GM12878 (cell line): ENCODE results near the gene PFKP. TPM values are rescaled to one million over a fixed set of nuclear protein-coding genes. Genes with fewer than 3 reads are reported as not detected.

Source experiments
- ATF3 ChIP-seq: IDR thresholded peaks from 2 replicates; pipeline ENCODE4 v1.6.1; 2011; ENCODE audit warnings: low read depth, mild to moderate bottlenecking, low read length, moderate library complexity, borderline replicate concordance; ENCODE audit errors: extremely low read depth
- BACH1 ChIP-seq: fragments of 450-650 bp; IDR thresholded peaks from 2 replicates; pipeline ENCODE4 v1.6.1; 2017; ENCODE audit warnings: mild to moderate bottlenecking, borderline replicate concordance
- BRCA1 ChIP-seq: IDR thresholded peaks from 2 replicates; pipeline ENCODE4 v1.6.1; 2011; ENCODE audit warnings: low read depth, low read length, improper control_type of control experiment
- CBFB ChIP-seq: IDR thresholded peaks from 2 replicates; pipeline ENCODE4 v1.6.1; 2016; ENCODE audit warnings: antibody characterized with exemption, low read depth
- CBX3 ChIP-seq: fragments of 200-600 bp; sonication (generic); IDR thresholded peaks from 2 replicates; pipeline ENCODE4 v1.6.1; 2016; ENCODE audit warnings: low read depth, borderline replicate concordance
- E2F4 ChIP-seq: IDR thresholded peaks from 2 replicates; pipeline ENCODE4 v1.6.1; 2012; ENCODE audit warnings: low read depth, low read length, improper control_type of control experiment
- HDGF ChIP-seq: fragments of 450-650 bp; IDR thresholded peaks from 2 replicates; pipeline ENCODE4 v1.6.1; 2016; ENCODE audit warnings: antibody characterized with exemption
- IKZF2 ChIP-seq, 2 experiments: fragments of 450-650 bp; IDR thresholded peaks; 2 replicates each; pipeline ENCODE4 v1.6.1; 2017; ENCODE audit warnings: mild to moderate bottlenecking in 2 of 2, moderate library complexity in 2 of 2
- IRF3 ChIP-seq: fragments of 450-650 bp; IDR thresholded peaks from 2 replicates; pipeline ENCODE4 v1.6.1; 2014; ENCODE audit warnings: mild to moderate bottlenecking
- IRF4 ChIP-seq: IDR thresholded peaks from 2 replicates; pipeline ENCODE4 v1.6.1; 2011; ENCODE audit warnings: low read depth, low read length
- IRF5 ChIP-seq: fragments of 450-650 bp; IDR thresholded peaks from 2 replicates; pipeline ENCODE4 v1.6.1; 2017; ENCODE audit warnings: borderline replicate concordance
- JUNB ChIP-seq: IDR thresholded peaks from 2 replicates; pipeline ENCODE4 v1.6.1; 2016; ENCODE audit warnings: antibody characterized with exemption, mild to moderate bottlenecking
- KAT2A ChIP-seq: conservative IDR thresholded peaks from 2 replicates; pipeline ENCODE4 v1.6.1; 2011; ENCODE audit warnings: low read depth, low read length; ENCODE audit not compliant: control insufficient read depth
- MEF2B ChIP-seq: fragments of 450-650 bp; IDR thresholded peaks from 2 replicates; pipeline ENCODE4 v1.6.1; 2018; ENCODE audit warnings: mild to moderate bottlenecking, moderate library complexity; ENCODE audit not compliant: partially characterized antibody, poor library complexity, severe bottlenecking
- NFIC ChIP-seq: IDR thresholded peaks from 2 replicates; pipeline ENCODE4 v1.6.1; 2012; ENCODE audit warnings: low read depth, mild to moderate bottlenecking, inconsistent platforms, low read length, moderate library complexity
- NR2F1 ChIP-seq: fragments of 450-650 bp; conservative IDR thresholded peaks from 2 replicates; pipeline ENCODE4 v1.6.1; 2017; ENCODE audit warnings: mild to moderate bottlenecking
- NRF1 ChIP-seq: conservative IDR thresholded peaks from 2 replicates; pipeline ENCODE4 v1.6.1; 2011; ENCODE audit warnings: mild to moderate bottlenecking, low read depth, low read length, improper control_type of control experiment
- POLR2A ChIP-seq: IDR thresholded peaks from 2 replicates; pipeline ENCODE4 v1.6.1; 2011; ENCODE audit warnings: low read depth, mild to moderate bottlenecking, low read length
- SIX5 ChIP-seq: IDR thresholded peaks from 2 replicates; pipeline ENCODE4 v1.6.1; 2011; ENCODE audit warnings: mild to moderate bottlenecking, low read depth, low read length, moderate library complexity; ENCODE audit not compliant: severe bottlenecking
- SMAD1 ChIP-seq: fragments of 450-650 bp; IDR thresholded peaks from 2 replicates; pipeline ENCODE4 v1.6.1; 2018; ENCODE audit warnings: mild to moderate bottlenecking, low read depth; ENCODE audit not compliant: partially characterized antibody
- SMAD5 ChIP-seq: IDR thresholded peaks from 2 replicates; pipeline ENCODE4 v1.6.1; 2016; ENCODE audit warnings: antibody characterized with exemption, low read depth
- SPI1 ChIP-seq: IDR thresholded peaks from 2 replicates; pipeline ENCODE4 v1.6.1; 2011; ENCODE audit warnings: low read depth, mild to moderate bottlenecking, low read length, moderate library complexity, borderline replicate concordance; ENCODE audit not compliant: insufficient read depth
- SUZ12 ChIP-seq: fragments of 200-600 bp; sonication (generic); IDR thresholded peaks from one replicate; pipeline ENCODE4 v1.6.1; 2018; ENCODE audit warnings: antibody characterized with exemption, mild to moderate bottlenecking; ENCODE audit not compliant: unreplicated experiment
- ZBTB11 ChIP-seq: fragments of 450-650 bp; formaldehyde crosslinking; IDR thresholded peaks from 2 replicates; pipeline ENCODE4 v1.5.0; 2022; ENCODE audit warnings: mild to moderate bottlenecking, missing genetic modification characterization
- ZNF207 ChIP-seq: fragments of 450-650 bp; IDR thresholded peaks from 2 replicates; pipeline ENCODE4 v1.6.1; 2014; ENCODE audit warnings: antibody characterized with exemption, mild to moderate bottlenecking, borderline replicate concordance
- ZNF24 ChIP-seq: fragments of 450-650 bp; IDR thresholded peaks from 2 replicates; pipeline ENCODE4 v1.6.1; 2017; ENCODE audit warnings: antibody characterized with exemption, mild to moderate bottlenecking
- ZNF384 ChIP-seq: IDR thresholded peaks from 2 replicates; pipeline ENCODE4 v1.6.1; 2012; ENCODE audit warnings: low read depth, mild to moderate bottlenecking, low read length, improper control_type of control experiment, borderline replicate concordance
- polyA plus RNA-seq, 11 experiments: library from polyadenylated mRNA; depleted of rRNA in 4 of 11; unstranded in 6 of 11; stranded (reverse) in 5 of 11; fragments of >200 nt; fragmentation: Nextera tagmentation in 4 of 11; fragmentation: Illumina TruSeq in 1 of 11; extraction: Ambion mirVana in 4 of 11; extraction: Trizol in 1 of 11; gene quantifications; 1 replicate in 1 of 11; 2 replicates in 10 of 11; pipeline versions ENCODE4 v1.2.1 to v1.2.3, GENCODE V29; 2011 to 2016; ENCODE audit warnings: inconsistent platforms in 2 of 11, missing spikeins in 2 of 11, low read depth in 1 of 11
- total RNA-seq, 4 experiments: library from RNA; depleted of rRNA in 3 of 4; stranded (reverse); fragments of >200 nt in 3 of 4; fragmentation: Illumina TruSeq in 1 of 4; extraction: Trizol in 1 of 4; gene quantifications; 2 replicates each; pipeline versions ENCODE4 v1.2.1 to v1.2.3, GENCODE V29; 2013 to 2021

The PFKP gene
- total and polyA plus RNA-seq, 10 of the 15 experiments (the other 5 are each of a cell fraction or from before 2014, with no cell fraction given): 27.0 to 145 (median 95.7) TPM

- TF ChIP-seq ZBTB11 (CRISPR knock-in tag): no peak
- no peak for TF ChIP-seq NRF1
- no peak for TF ChIP-seq SMAD1
- TF ChIP-seq BACH1: no peak
- no peak for TF ChIP-seq KAT2A
- TF ChIP-seq ATF3: no peak
- TF ChIP-seq MEF2B: no peak
- TF ChIP-seq HDGF: no peak
- no peak for TF ChIP-seq E2F4
- peak; percentile 83; the same call in 1 of the 2 replicates for TF ChIP-seq SPI1
- TF ChIP-seq BRCA1: no peak
- TF ChIP-seq CBFB: no peak
- no peak for TF ChIP-seq SUZ12
- TF ChIP-seq CBX3: no peak
- no peak for TF ChIP-seq NFIC
- no peak for TF ChIP-seq ZNF384
- 0 out of 2 replicates have a peak, but pooled peaks have one; percentile 26 for TF ChIP-seq IRF4
- no peak for TF ChIP-seq SIX5
- no peak for TF ChIP-seq SMAD5
- no peak for TF ChIP-seq ZNF24
- no peak for TF ChIP-seq IRF5
- peak; percentile 29 to 36; a peak in 1 of 4 replicates for TF ChIP-seq IKZF2 (IDR thresholded peaks at IDR 0.05)
- no peak for TF ChIP-seq ZNF207
- TF ChIP-seq IRF3: no peak
- no peak for TF ChIP-seq NR2F1
- TF ChIP-seq POLR2A: no peak
- no peak for TF ChIP-seq JUNB
Measured at GRCh38 chr10:3178042-3178441, 110.7 kb downstream of the PFKP start (continued).
